OCI-LY1 (cell line): ENCODE results near the gene MTF2.

Experiments used
- H2AFZ ChIP-seq: fragments of 200-600 bp; sonication (generic), shearing (Covaris generic); 2 replicates; pipeline ENCODE4 v1.6.0; 2014; ENCODE audit warnings: antibody characterized with exemption, mild to moderate bottlenecking, low read length
- H3F3A ChIP-seq: fragments of 200-600 bp; sonication (generic), shearing (Covaris generic); 2 replicates; pipeline ENCODE4 v1.6.0; 2014; ENCODE audit warnings: mild to moderate bottlenecking, antibody characterized with exemption, low read length, moderate library complexity; ENCODE audit not compliant: insufficient read depth
- H3K27ac ChIP-seq: fragments of 200-600 bp; sonication (generic); 2 replicates; pipeline ENCODE4 v1.5.1; 2014; ENCODE audit warnings: low read length, mixed run types, mild to moderate bottlenecking, low read depth; ENCODE audit not compliant: poor library complexity, severe bottlenecking
- H3K27me3 ChIP-seq: fragments of 200-600 bp; sonication (generic); 2 replicates; pipeline ENCODE4 v1.6.0; 2014; ENCODE audit warnings: antibody characterized with exemption, mild to moderate bottlenecking, low read length, moderate library complexity; ENCODE audit not compliant: insufficient read depth
- H3K36me3 ChIP-seq: fragments of 200-600 bp; sonication (generic); 2 replicates; pipeline ENCODE4 v1.6.1; 2014; ENCODE audit warnings: mild to moderate bottlenecking, antibody characterized with exemption, low read length, moderate library complexity, mixed read lengths; ENCODE audit not compliant: insufficient read depth
- H3K4me1 ChIP-seq: fragments of 200-600 bp; sonication (generic); 2 replicates; pipeline ENCODE4 v1.5.1; 2014; ENCODE audit warnings: mild to moderate bottlenecking, low read length, moderate library complexity; ENCODE audit not compliant: insufficient read depth, severe bottlenecking
- H3K4me2 ChIP-seq: fragments of 200-600 bp; sonication (generic), shearing (Covaris generic); 2 replicates; pipeline ENCODE4 v1.6.1; 2014; ENCODE audit warnings: low read length
- H3K4me3 ChIP-seq: fragments of 200-600 bp; sonication (generic); 2 replicates; pipeline ENCODE4 v1.5.1; 2014; ENCODE audit warnings: low read length, low read depth, mild to moderate bottlenecking, mixed read lengths; ENCODE audit not compliant: poor library complexity, severe bottlenecking
- H3K79me2 ChIP-seq: fragments of 200-600 bp; shearing (Covaris generic); 2 replicates; pipeline ENCODE4 v1.6.1; 2016; ENCODE audit warnings: mixed run types, low read length, mixed read lengths; ENCODE audit not compliant: insufficient read depth
- H3K9ac ChIP-seq: fragments of 200-600 bp; sonication (generic), shearing (Covaris generic); 2 replicates; pipeline ENCODE4 v1.6.1; 2014; ENCODE audit warnings: mild to moderate bottlenecking, low read length, mixed read lengths
- H3K9me2 ChIP-seq: fragments of 200-600 bp; sonication (generic), shearing (Covaris generic); 2 replicates; pipeline ENCODE4 v1.6.1; 2014; ENCODE audit warnings: low read depth, mild to moderate bottlenecking, low read length, mixed read lengths
- H3K9me3 ChIP-seq: fragments of 200-600 bp; shearing (Covaris generic); 2 replicates; pipeline ENCODE4 v1.6.1; 2014; ENCODE audit warnings: low read length, mixed read lengths
- H4K20me1 ChIP-seq: fragments of 200-600 bp; sonication (generic), shearing (Covaris generic); 2 replicates; pipeline ENCODE4 v1.6.0; 2016; ENCODE audit warnings: mild to moderate bottlenecking, low read length; ENCODE audit not compliant: insufficient read depth
- CTCF ChIP-seq: fragments of 200-600 bp; sonication (generic), shearing (Covaris generic); IDR thresholded peaks from 2 replicates; pipeline ENCODE4 v1.5.1; 2017; ENCODE audit warnings: mild to moderate bottlenecking, antibody characterized with exemption, low read length, moderate library complexity, mixed read lengths
- EZH2 ChIP-seq: fragments of 200-600 bp; sonication (generic), shearing (Covaris generic); IDR thresholded peaks from 2 replicates; pipeline ENCODE4 v1.8.0; 2017; ENCODE audit warnings: borderline replicate concordance, mixed run types, mild to moderate bottlenecking, antibody characterized with exemption, low read length, moderate library complexity, mixed read lengths

The MTF2 gene

DNA sequence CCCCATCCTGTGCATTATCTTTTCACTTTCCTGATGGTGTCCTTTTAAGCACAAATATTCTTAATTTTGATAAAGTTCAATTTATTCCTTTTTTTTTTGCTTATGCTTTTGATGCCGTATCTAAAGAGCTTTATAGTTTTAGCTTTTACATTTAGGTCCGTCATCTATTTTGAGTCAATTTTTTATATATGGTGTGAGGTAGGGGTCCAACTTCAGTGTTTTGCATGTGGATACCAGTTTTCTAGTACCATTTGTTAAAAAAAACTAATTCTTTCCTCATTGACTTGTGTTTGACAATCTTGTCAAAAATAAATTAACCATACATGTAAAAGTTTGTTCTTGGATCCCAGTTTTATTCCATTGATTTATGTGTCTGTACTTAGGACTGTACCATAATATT lies 4.9 kb downstream of the MTF2 start:
- Histone ChIP-seq H3K4me3 (no peak overlapping the region), H3K79me2 (peaks cover 99% of the 10 kb centered on the region), H3F3A (no peaks in the 10 kb centered on the region), H3K9me2 (no peaks in the 10 kb centered on the region), H3K4me2 (no peak overlapping the region), H3K4me1 (peaks cover 16% of the 10 kb centered on the region), H3K27me3 (no peaks in the 10 kb centered on the region), H3K9ac (no peak overlapping the region), H3K36me3 (peaks cover 84% of the 10 kb centered on the region), H4K20me1 (no peaks in the 10 kb centered on the region; the same call in 1 of the 2 replicates), H2AFZ (no peak overlapping the region), H3K27ac (no peak overlapping the region), H3K9me3 (peaks cover 22% of the 10 kb centered on the region)
- no peak for TF ChIP-seq EZH2
- no peak for TF ChIP-seq CTCF

DNA sequence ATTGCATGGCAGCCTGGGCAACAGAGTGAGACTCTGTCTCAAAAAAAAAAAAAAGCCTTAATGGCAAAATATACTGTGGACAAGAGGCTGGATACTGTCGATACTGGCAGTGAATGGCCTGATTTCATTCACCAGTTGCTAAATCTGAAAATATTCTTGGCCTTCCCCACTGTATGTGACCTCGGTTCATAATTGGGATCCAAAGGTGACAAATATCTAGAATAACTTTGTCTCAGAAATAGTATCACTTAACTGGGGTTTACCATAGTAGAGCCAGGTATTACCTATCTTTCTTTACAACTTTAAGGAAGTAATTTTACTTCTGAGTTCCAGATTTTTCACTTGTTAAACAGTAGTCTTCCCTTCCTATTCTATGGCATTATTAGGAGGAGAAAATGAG lies 8.4 kb downstream of the MTF2 start:
- Histone ChIP-seq H3K9ac (no peak overlapping the region), H3K4me2 (no peak overlapping the region)

DNA sequence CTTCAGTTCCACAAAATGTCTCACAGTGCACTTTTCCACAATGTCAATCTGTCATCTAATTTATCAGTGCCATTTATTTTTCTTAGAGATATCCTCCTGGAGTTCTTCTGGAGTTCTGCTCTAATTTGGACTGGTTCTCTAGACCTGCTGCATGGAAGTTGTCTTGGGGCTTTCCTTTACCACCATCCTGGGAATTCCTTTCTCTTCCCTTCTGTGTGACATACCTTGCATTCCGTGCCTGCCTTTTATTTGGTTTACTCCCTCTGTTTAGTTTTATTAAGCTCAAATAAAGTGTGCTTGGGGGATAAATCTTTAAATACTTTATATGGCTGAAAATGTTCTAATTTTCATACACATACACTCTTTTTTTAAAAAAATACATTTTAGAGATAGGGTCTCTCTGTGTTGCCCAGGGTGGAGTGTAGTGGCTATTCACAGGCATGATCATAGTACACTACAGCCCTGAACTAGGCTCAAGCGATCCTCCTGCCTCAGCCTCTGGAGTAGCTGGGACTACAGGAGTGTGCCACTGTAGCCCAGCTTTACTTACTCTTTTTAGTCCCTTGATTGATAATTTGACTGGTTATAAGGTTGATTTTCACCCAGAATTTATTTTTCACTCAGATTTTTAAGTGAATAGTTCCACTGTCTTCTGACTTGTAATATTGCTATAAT lies 14.4 kb downstream of the MTF2 start:
- H3K79me2 ChIP-seq = peaks cover 97% of the 10 kb centered on the region
- H3F3A ChIP-seq = no peaks in the 10 kb centered on the region
- 0 out of 2 replicates have a peak overlapping the region, but pooled peaks have one; percentile 15 for H3K4me2 ChIP-seq
- H3K4me1 ChIP-seq = peaks cover 4% of the 10 kb centered on the region
- H3K27me3 ChIP-seq = no peaks in the 10 kb centered on the region
- H3K9me3 ChIP-seq = no peaks in the 10 kb centered on the region
- no peak for TF ChIP-seq EZH2
- no peak for TF ChIP-seq CTCF
- peaks cover 66% of the 10 kb centered on the region for H3K36me3 ChIP-seq
- H3K9ac ChIP-seq = no peak overlapping the region
- H3K9me2 ChIP-seq = no peaks in the 10 kb centered on the region
- H2AFZ ChIP-seq = no peak overlapping the region
- no peak overlapping the region for H3K27ac ChIP-seq
- H3K4me3 ChIP-seq = no peak overlapping the region
- H4K20me1 ChIP-seq = 0 out of 2 replicates have a peak, but pooled peaks cover 2% of the 10 kb centered on the region

More for the DNA sequence above, 8.4 kb downstream of the MTF2 start:
- H3K36me3 ChIP-seq = peaks cover 93% of the 10 kb centered on the region
- H3K9me3 ChIP-seq = peaks cover 19% of the 10 kb centered on the region
- no peaks in the 10 kb centered on the region for H3F3A ChIP-seq
- no peak for TF ChIP-seq CTCF
- TF ChIP-seq EZH2 = no peak
- no peaks in the 10 kb centered on the region for H4K20me1 ChIP-seq
- H3K79me2 ChIP-seq = peaks cover 97% of the 10 kb centered on the region
- no peak overlapping the region for H3K27ac ChIP-seq
- H3K4me3 ChIP-seq = no peak overlapping the region
- H2AFZ ChIP-seq = no peak overlapping the region
- H3K27me3 ChIP-seq = no peaks in the 10 kb centered on the region
- H3K9me2 ChIP-seq = no peaks in the 10 kb centered on the region
- H3K4me1 ChIP-seq = no peaks in the 10 kb centered on the region
